ENCODE data around the gene MYO1E. TPM values are rescaled to one million over a fixed set of nuclear protein-coding genes. Genes with fewer than 3 reads are reported as not detected.

The MYO1E gene
- total RNA-seq, 1 donor = 336 TPM

DNA sequence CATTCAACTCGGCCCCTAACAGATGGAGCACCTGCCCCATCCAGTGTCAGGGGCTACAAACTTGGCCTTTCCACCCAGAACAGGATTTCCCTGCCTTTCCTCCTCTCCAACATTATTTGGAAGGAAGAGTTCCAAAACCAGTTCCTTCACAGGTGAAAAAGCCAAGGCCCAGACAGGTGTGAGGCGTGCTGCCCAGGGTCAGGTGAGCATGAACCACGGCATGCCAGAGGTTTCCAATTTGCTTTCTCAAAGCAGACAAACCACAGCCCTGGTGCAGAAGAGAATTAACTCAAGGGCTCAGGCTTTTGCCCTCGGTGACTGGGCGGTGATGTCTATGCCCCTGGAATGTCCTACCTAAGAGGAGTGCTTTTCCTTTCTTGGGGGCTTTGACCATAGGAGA lies 122.9 kb downstream of the MYO1E start:
- DNase-seq (ENCODE audit: insufficient read length, low spot score, missing footprints) = no peak

GRCh38 chr15:59247364-59247763 lies 125.3 kb downstream of the MYO1E start:
- Histone ChIP-seq H3K36me3 (ENCODE audit: insufficient read depth, low read length) (peaks cover 30% of the 10 kb centered on the region), H3K4me3 (ENCODE audit: insufficient read depth, low read length) (no peak overlapping the region), H3K9me3 (ENCODE audit: low read depth, low read length) (no peaks in the 10 kb centered on the region), H2AFZ (ENCODE audit: low read length) (no peak overlapping the region), H4K20me1 (ENCODE audit: insufficient read depth, low read length) (peaks cover 9% of the 10 kb centered on the region), H3K79me2 (ENCODE audit: insufficient read depth, low read length) (peaks cover 8% of the 10 kb centered on the region), H3K27me3 (ENCODE audit: insufficient read depth, low read length) (no peaks in the 10 kb centered on the region), H3K4me1 (ENCODE audit: insufficient read depth, low read length) (no peaks in the 10 kb centered on the region), H3K27ac (ENCODE audit: low read depth, low read length) (no peak overlapping the region), H3K4me2 (ENCODE audit: insufficient read depth, low read length) (no peak overlapping the region)
- DNase-seq (ENCODE audit: insufficient read length, low spot score, missing footprints) = peak; percentile 65
- TF ChIP-seq, protein P1, sequence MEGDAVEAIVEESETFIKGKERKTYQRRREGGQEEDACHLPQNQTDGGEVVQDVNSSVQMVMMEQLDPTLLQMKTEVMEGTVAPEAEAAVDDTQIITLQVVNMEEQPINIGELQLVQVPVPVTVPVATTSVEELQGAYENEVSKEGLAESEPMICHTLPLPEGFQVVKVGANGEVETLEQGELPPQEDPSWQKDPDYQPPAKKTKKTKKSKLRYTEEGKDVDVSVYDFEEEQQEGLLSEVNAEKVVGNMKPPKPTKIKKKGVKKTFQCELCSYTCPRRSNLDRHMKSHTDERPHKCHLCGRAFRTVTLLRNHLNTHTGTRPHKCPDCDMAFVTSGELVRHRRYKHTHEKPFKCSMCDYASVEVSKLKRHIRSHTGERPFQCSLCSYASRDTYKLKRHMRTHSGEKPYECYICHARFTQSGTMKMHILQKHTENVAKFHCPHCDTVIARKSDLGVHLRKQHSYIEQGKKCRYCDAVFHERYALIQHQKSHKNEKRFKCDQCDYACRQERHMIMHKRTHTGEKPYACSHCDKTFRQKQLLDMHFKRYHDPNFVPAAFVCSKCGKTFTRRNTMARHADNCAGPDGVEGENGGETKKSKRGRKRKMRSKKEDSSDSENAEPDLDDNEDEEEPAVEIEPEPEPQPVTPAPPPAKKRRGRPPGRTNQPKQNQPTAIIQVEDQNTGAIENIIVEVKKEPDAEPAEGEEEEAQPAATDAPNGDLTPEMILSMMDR (IDR thresholded peaks at IDR 0.05; ENCODE audit: extremely low read depth, low read depth, low read length) = peak; percentile 68

More for the DNA sequence above, 122.9 kb downstream of the MYO1E start:
- Histone ChIP-seq H4K20me1 (ENCODE audit: insufficient read depth, low read length) (peaks cover 13% of the 10 kb centered on the region), H3K27me3 (ENCODE audit: insufficient read depth, low read length) (no peaks in the 10 kb centered on the region), H3K36me3 (ENCODE audit: insufficient read depth, low read length) (peaks cover 34% of the 10 kb centered on the region), H2AFZ (ENCODE audit: low read length) (no peak overlapping the region), H3K9me3 (ENCODE audit: low read depth, low read length) (no peaks in the 10 kb centered on the region), H3K4me2 (ENCODE audit: insufficient read depth, low read length) (no peak overlapping the region), H3K79me2 (ENCODE audit: insufficient read depth, low read length) (peaks cover 2% of the 10 kb centered on the region), H3K4me1 (ENCODE audit: insufficient read depth, low read length) (no peaks in the 10 kb centered on the region), H3K4me3 (ENCODE audit: insufficient read depth, low read length) (no peak overlapping the region), H3K27ac (ENCODE audit: low read depth, low read length) (no peak overlapping the region)
- TF ChIP-seq, protein P1 (IDR thresholded peaks at IDR 0.05; ENCODE audit: extremely low read depth, low read depth, low read length) = no peak

GRCh38 chr15:59245559-59245958 lies 127.1 kb downstream of the MYO1E start:
- Histone ChIP-seq H2AFZ (ENCODE audit: low read length) (no peak overlapping the region), H3K4me3 (ENCODE audit: insufficient read depth, low read length) (no peak overlapping the region), H3K36me3 (ENCODE audit: insufficient read depth, low read length) (peaks cover 33% of the 10 kb centered on the region), H3K79me2 (ENCODE audit: insufficient read depth, low read length) (peaks cover 12% of the 10 kb centered on the region), H3K27me3 (ENCODE audit: insufficient read depth, low read length) (no peaks in the 10 kb centered on the region), H4K20me1 (ENCODE audit: insufficient read depth, low read length) (peaks cover 2% of the 10 kb centered on the region), H3K4me2 (ENCODE audit: insufficient read depth, low read length) (no peak overlapping the region), H3K4me1 (ENCODE audit: insufficient read depth, low read length) (peaks cover 4% of the 10 kb centered on the region), H3K9me3 (ENCODE audit: low read depth, low read length) (no peaks in the 10 kb centered on the region), H3K27ac (ENCODE audit: low read depth, low read length) (no peak overlapping the region)
- TF ChIP-seq, protein P1 (IDR thresholded peaks at IDR 0.05; ENCODE audit: extremely low read depth, low read depth, low read length) = no peak
- no peak for DNase-seq (ENCODE audit: insufficient read length, low spot score, missing footprints)

DNA sequence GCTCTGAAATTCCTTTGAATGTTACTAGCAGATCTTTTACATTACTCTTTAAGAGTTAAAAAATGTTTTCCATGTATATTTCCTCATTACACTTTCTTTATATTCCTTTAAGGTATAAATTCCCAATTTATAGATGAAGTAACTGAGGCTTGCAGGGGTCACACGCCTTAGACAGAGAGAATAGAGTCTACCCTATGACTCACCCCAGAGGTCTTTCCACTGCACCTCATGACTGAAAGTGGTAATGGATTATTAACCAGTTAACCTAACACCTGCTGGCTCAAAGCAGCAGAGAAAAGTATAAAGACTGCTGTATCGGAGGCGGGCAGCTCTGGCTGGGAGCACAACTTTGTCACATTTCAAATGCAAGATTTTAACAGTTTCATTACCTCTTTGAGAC lies 128.3 kb downstream of the MYO1E start:
- H3K4me1 ChIP-seq (ENCODE audit: insufficient read depth, low read length) = peaks cover 9% of the 10 kb centered on the region
- no peak overlapping the region for H3K4me2 ChIP-seq (ENCODE audit: insufficient read depth, low read length)
- no peak overlapping the region for H3K27ac ChIP-seq (ENCODE audit: low read depth, low read length)
- H2AFZ ChIP-seq (ENCODE audit: low read length) = no peak overlapping the region
- peaks cover 23% of the 10 kb centered on the region for H3K36me3 ChIP-seq (ENCODE audit: insufficient read depth, low read length)
- H3K27me3 ChIP-seq (ENCODE audit: insufficient read depth, low read length) = no peaks in the 10 kb centered on the region
- H3K79me2 ChIP-seq (ENCODE audit: insufficient read depth, low read length) = peaks cover 16% of the 10 kb centered on the region
- H3K4me3 ChIP-seq (ENCODE audit: insufficient read depth, low read length) = no peak overlapping the region
- TF ChIP-seq, protein P1 (IDR thresholded peaks at IDR 0.05; ENCODE audit: extremely low read depth, low read depth, low read length) = no peak
- H4K20me1 ChIP-seq (ENCODE audit: insufficient read depth, low read length) = no peaks in the 10 kb centered on the region
- no peaks in the 10 kb centered on the region for H3K9me3 ChIP-seq (ENCODE audit: low read depth, low read length)
- no peak for DNase-seq (ENCODE audit: insufficient read length, low spot score, missing footprints)

Measured in osteoblast (primary cell).